Mucosa of descending colon (tissue), 3 donors: ENCODE data around the gene TFCP2L1. TPM values are rescaled to one million over a fixed set of nuclear protein-coding genes. Genes with fewer than 3 reads are reported as not detected.
"Not testable (repeated sequence)": the region's sequence is repeated elsewhere in the genome, so short reads cannot be mapped to it uniquely, and the experiment has no call there.

Experiments
- ATAC-seq: fragments of 200-7000 bp; cut with Tn5 transposase; one replicate; pipeline ENCODE4 v1.9.1; 2020; ENCODE audit warnings: mild to moderate bottlenecking, moderate library complexity
- DNase-seq, 3 donors: peaks; one replicate each; pipeline ENCODE4 v3.0.0-alpha.2; 2020
- H3K36me3 ChIP-seq: fragments of 200-600 bp; one replicate; pipeline ENCODE4 v1.8.0; 2021; ENCODE audit warnings: low read depth, mild to moderate bottlenecking
- H3K4me1 ChIP-seq: fragments of 200-600 bp; one replicate; pipeline ENCODE4 v1.8.0; 2021; ENCODE audit warnings: low read depth, mild to moderate bottlenecking
- H3K4me3 ChIP-seq: fragments of 200-600 bp; one replicate; pipeline ENCODE4 v1.8.0; 2021; ENCODE audit warnings: mild to moderate bottlenecking
- H3K9me3 ChIP-seq: fragments of 200-600 bp; one replicate; pipeline ENCODE4 v1.8.0; 2021; ENCODE audit warnings: mild to moderate bottlenecking
- CTCF ChIP-seq: fragments of 200-600 bp; IDR thresholded peaks from one replicate; pipeline ENCODE4 v1.8.0; 2022; ENCODE audit warnings: antibody characterized with exemption, mild to moderate bottlenecking
- intact Hi-C, 2 donors: fragments of 100-400 bp; cut with DNase I in 1 of 2; cut with micrococcal nuclease in 1 of 2; formaldehyde crosslinking; loops; one replicate each; pipeline versions ENCODE4 v1.11.0 to v1.11.1; 2022; cut with DNase I, micrococcal nuclease
- total RNA-seq, 3 donors: library from RNA; stranded (reverse); fragmentation: NEBNext Ultra II Directional in 2 of 3; extraction: Animal tissue kit (Norgen Biotek cat#: 25700) in 2 of 3; gene quantifications; one replicate each; pipeline versions ENCODE4 v1.2.1 to v1.2.4, GENCODE V29; 2021 to 2023
- donor health status: DM: no; HTN: no; CAD: no; lungs with moderate emphysema.
- donor health status: DM: no; HTN: no; CAD: no.
- donor health status: DM: no; HTN: yes; CAD: no.

TFCP2L1 gene
- total RNA-seq, 3 donors from 2014 or later: 46.9 to 111 (median 107) TPM

GRCh38 chr2:121298476-121298875 is 13.5 kb upstream of the TFCP2L1 start:
- H3K4me3 ChIP-seq: no peak overlapping the region
- no peaks in the 10 kb centered on the region for H3K36me3 ChIP-seq
- intact Hi-C loops: no loop called here
- ATAC-seq: no peak
- DNase-seq: no peak
- H3K9me3 ChIP-seq: no peaks in the 10 kb centered on the region
- H3K4me1 ChIP-seq: peaks cover 10% of the 10 kb centered on the region
- no peak for TF ChIP-seq CTCF

- H3K36me3 ChIP-seq, DNase-seq, H3K4me1 ChIP-seq, ATAC-seq, H3K9me3 ChIP-seq, intact Hi-C loops, H3K4me3 ChIP-seq: not testable (repeated sequence)
These were observed 12.9 kb upstream of the TFCP2L1 start for GRCh38 chr2:121297866-121298265.

- Histone ChIP-seq H3K36me3 (no peaks in the 10 kb centered on the region), H3K9me3 (no peaks in the 10 kb centered on the region), H3K4me1 (peaks cover 9% of the 10 kb centered on the region), H3K4me3 (no peak overlapping the region)
- DNase-seq (peak in 1 of 3 donors; percentile 63), ATAC-seq (peak; percentile 64)
- peak; percentile 47 for TF ChIP-seq CTCF
- intact Hi-C loops: no loop called here
These were observed 12.3 kb upstream of the TFCP2L1 start for GRCh38 chr2:121297217-121297830.

- intact Hi-C loops: no loop called here
- no peak for TF ChIP-seq CTCF
- Histone ChIP-seq H3K4me1 (peaks cover 9% of the 10 kb centered on the region), H3K36me3 (no peaks in the 10 kb centered on the region), H3K4me3 (no peak overlapping the region), H3K9me3 (no peaks in the 10 kb centered on the region)
- ATAC-seq (no peak), DNase-seq (no peak)
These were observed 11.1 kb upstream of the TFCP2L1 start for GRCh38 chr2:121295911-121296650.

GRCh38 chr2:121294881-121295840 is 10.2 kb upstream of the TFCP2L1 start:
- no peak for DNase-seq
- Histone ChIP-seq H3K36me3 (no peaks in the 10 kb centered on the region), H3K9me3 (no peaks in the 10 kb centered on the region), H3K4me3 (no peak overlapping the region), H3K4me1 (peaks cover 9% of the 10 kb centered on the region)
- intact Hi-C loops: no loop called here
- no peak for ATAC-seq
- no peak for TF ChIP-seq CTCF
